GM21526 (cell line): ENCODE measurements around the gene FARSB.

ENCODE experiments used
- ATAC-seq: cut with Tn5 transposase; IDR thresholded peaks from one replicate; pipeline ENCODE4 v1.9.1; 2021; ENCODE audit warnings: moderate library complexity; ENCODE audit not compliant: unreplicated experiment, low FRiP score

Gene FARSB

GRCh38 chr2:222563106-222563718 lies 92.7 kb downstream of the FARSB start:
- no peak for ATAC-seq

DNA sequence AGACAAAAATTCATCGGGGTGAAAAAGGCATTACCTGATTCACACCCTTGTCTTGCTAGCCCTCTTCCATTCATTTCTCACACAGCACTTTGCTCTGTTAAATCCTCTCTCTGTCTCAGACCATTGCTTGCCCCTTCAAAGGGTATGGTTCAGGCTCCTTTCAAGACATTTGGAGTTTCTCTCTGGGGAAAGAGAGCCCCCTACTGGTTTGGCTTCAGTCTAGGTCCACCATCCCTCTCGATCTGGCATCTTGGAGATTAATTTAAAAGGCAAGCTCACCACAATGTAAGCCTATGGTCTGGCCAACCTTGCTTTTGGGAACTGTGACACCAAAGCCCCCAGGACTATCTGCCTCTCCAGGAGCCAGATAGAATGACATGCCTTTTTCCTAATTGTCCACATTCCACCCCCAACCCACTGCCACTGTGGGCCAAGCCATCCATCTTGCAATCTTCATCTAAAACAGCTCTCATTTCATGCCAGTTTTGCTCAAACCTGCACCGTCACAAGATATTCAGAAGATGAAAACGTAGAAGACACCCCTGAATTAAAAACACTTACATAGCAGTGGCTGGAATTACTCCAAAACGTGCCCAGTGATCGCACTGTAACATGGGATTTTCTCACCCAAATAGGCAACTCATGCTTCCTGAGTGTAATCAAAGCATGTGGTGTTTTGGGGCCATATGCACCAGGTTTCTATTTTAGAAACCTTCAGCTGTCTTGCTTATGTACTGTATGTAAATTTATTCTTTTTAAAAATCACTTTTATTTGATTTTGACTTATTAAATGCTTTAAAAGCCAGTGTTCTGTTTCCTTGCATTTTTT lies 93.9 kb downstream of the FARSB start:
- peak; percentile 86 for ATAC-seq

DNA sequence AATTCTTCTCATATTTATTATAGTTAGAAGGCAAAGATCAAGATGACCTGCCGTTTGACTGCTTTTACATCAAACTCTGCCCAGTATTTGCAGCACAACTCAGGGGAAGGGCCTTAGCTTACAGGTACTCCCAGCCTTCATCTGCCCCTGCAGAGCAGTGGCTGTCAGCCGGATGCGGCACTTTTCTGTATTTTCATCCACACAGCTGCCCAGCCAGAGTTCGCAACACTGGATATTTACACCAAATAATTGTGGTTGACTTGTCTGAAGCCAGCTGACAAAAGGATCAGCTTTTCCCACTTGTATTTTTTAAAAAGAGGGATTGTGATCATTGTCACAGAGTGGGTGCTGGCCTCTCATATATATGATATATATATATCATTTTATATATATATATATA lies 94.7 kb downstream of the FARSB start:
- no peak for ATAC-seq

GRCh38 chr2:222554517-222554916 lies 101.4 kb downstream of the FARSB start:
- no peak for ATAC-seq

DNA sequence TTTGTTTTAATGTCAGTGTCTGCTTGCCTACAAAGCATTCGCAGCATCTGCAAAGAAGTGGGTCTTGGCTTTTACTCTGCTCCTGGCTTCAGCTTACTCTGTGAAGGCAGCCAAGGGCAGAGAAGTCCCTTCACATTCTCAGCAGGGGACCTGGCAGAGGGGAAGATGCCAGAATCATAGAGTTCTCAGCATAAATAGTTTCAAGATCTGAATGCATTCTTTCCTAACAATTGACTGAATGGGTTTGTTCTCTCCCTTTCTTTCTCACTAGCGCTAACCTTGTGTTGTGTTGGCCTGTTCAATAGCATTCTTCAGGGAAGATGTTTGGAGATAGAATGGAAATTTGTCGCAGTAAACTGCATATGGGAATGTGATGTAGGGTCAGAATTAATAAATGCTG lies 106.9 kb downstream of the FARSB start:
- ATAC-seq, result no peak

DNA sequence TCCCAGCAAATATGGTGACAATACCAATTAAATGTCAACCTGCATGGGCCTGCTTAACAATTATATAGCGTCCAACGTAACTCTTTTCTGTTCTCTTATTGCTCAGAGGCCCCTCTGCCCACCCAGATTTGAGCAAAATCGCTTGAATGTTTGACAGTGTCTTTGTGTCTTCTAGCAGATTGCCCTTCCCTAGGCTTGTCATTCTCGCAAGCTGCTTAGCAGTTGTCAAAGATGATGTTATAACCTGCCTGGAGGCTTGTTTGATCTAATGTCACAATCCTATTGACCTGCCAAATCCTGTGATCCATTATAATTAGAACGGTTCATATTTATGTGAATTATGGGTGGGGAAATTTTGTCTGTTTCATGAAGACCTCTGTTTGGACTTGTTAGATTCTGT lies 108.8 kb downstream of the FARSB start:
- ATAC-seq, result no peak

GRCh38 chr2:222545823-222546795 lies 109.8 kb downstream of the FARSB start:
- ATAC-seq, result no peak

- no peak for ATAC-seq
Observed at GRCh38 chr2:222544661-222545060, 111.2 kb downstream of the FARSB start.

DNA sequence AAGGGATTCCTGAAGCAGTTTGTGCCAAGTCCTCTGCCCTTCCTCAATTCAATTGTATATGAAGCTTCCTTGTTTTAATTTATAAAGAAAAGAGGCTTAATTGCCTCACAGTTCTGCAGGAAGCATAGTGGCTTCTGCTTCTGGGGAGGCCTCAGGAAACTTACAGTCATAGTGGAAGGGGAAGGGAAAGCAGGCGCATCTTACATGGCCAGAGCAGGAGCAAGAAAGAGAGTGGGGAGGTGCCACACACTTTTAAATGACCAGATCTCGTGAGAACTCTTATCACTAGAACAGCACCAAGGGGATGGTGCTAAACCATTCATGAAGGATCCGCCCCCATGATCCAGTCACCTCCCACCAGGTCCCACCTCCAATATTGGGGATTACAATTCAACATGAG lies 117.4 kb downstream of the FARSB start:
- ATAC-seq, result peak; percentile 61

DNA sequence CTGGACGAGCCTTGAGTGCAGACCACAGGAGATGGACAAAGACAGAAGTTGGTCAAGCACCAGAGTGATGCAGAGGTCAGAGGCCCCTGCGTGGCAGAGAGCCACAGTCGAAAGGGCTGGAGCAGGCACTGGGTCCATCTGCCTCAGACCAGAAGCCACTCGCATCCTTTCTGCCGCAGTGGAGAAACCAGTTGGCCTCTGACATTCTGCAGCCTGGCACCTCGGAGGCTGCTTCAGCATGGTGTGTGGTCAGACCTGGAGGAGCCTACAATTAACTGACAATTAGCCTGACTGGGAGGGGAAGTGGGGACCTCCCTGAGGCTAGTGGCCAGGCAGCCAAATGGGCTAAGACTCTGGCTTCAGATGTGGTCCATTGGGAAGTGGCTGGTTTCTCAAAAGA lies 120.4 kb downstream of the FARSB start:
- ATAC-seq, result no peak

DNA sequence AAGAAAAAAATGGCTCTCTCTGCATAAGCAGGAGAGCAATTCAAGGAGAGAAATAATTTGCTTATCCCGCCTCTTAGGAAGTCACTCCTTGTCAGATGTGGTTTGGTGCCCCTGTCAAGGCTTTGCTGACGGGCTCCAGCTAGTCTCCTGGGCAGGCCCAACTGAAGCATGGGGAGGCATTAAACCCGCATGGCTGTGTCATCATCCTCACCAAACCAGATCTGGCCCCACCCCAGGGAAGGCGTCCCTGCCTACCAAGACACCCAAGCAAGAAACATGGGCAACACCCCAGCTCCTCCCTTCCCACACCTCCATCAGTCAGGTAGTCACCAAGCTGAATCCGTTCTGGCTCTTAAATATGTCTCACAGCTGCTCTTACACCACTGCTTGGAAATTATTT lies 123.6 kb downstream of the FARSB start:
- no peak for ATAC-seq

GRCh38 chr2:222526480-222527277 lies 129.2 kb downstream of the FARSB start:
- ATAC-seq, result no peak

DNA sequence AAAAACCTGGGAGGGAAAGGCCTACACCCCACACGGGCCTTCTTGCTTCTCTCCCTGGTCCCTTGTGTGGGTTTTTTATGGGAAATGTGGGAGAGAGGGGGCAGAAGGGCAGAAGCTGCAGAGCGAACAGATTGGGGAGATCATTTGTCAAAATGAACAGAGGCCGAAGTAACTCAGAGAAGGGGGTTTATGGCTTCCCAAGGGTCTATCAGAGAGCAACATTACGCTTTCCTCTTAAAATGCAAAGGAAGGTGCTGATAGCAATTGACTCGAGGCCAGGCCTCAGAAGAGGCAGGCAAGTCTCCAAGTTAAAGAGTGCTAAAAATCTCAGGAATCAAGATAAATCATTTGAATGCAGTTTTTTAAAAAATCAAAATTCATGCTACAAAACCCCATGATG lies 130.1 kb downstream of the FARSB start:
- no peak for ATAC-seq

- peak; percentile 47 for ATAC-seq
Observed at GRCh38 chr2:222523783-222524544, 131.9 kb downstream of the FARSB start.

DNA sequence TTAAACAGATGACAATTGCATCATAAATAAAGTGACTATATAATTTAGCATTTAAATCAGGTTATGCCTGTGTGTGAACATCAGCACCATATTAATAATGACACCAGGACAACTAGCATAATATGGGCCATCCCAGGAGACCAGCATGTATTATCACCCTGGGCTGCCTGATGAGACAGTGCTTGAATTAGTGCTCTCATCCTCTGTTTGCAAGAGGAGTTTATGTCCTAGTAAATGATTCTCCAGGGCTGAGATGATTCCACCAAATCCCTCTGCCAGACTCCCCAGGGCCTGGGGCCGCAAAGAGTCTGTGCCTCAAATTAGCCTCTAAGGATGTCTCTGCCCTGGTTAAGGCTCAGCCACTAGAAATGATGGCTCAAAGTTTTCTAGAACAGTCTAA lies 133.8 kb downstream of the FARSB start:
- no peak for ATAC-seq

- ATAC-seq, result peak; percentile 64
Observed at GRCh38 chr2:222521099-222521498, 134.8 kb downstream of the FARSB start.
